Psoas muscle (tissue), 8 donors: ENCODE data around the gene RNU4-1. TPM values are rescaled to one million over a fixed set of nuclear protein-coding genes. Genes with fewer than 3 reads are reported as not detected.

Source experiments
- ATAC-seq, 4 donors: fragments of 200-7000 bp; cut with Tn5 transposase; one replicate each; pipeline ENCODE4 v1.9.1; 2020; ENCODE audit warnings: moderate library complexity in 3 of 4, mild to moderate bottlenecking in 2 of 4
- DNase-seq, 2 donors: peaks; one replicate each; pipeline ENCODE4 v3.0.0-alpha.2; 2020
- H3K27ac ChIP-seq: fragments of 200-600 bp; one replicate; pipeline ENCODE4 v1.8.0; 2022
- H3K27me3 ChIP-seq, 3 donors: fragments of 200-600 bp in 1 of 3; one replicate each; pipeline versions ENCODE4 v1.6.1 to v1.8.0; 2013 to 2022; ENCODE audit warnings: low read length in 2 of 3, mild to moderate bottlenecking in 2 of 3, moderate library complexity in 1 of 3; ENCODE audit not compliant: insufficient read depth in 3 of 3
- H3K36me3 ChIP-seq, 2 donors: fragments of 200-600 bp in 1 of 2; one replicate each; pipeline versions ENCODE4 v1.6.1 to v1.8.0; 2013 to 2022; ENCODE audit warnings: low read depth in 1 of 2, mild to moderate bottlenecking in 1 of 2, moderate library complexity in 1 of 2; ENCODE audit not compliant: insufficient read depth in 1 of 2
- H3K4me1 ChIP-seq: fragments of 200-600 bp; one replicate; pipeline ENCODE4 v1.8.0; 2022
- H3K4me3 ChIP-seq: fragments of 200-600 bp; one replicate; pipeline ENCODE4 v1.8.0; 2022; ENCODE audit warnings: mild to moderate bottlenecking
- H3K9me3 ChIP-seq: fragments of 200-600 bp; one replicate; pipeline ENCODE4 v1.8.0; 2022
- CTCF ChIP-seq: fragments of 200-600 bp; IDR thresholded peaks from one replicate; pipeline ENCODE4 v1.8.0; 2022; ENCODE audit warnings: antibody characterized with exemption
- WGBS, 3 donors: extraction: QIAGEN DNeasy Blood & Tissue Kit; methylation state at CpG; one replicate each; pipeline versions ENCODE4 v1.1.6 to v1.1.7; 2013; 5-methylcytosine and 5-hydroxymethylcytosine counted together
- intact Hi-C, 2 donors: fragments of 100-400 bp; cut with DNase I; formaldehyde crosslinking; loops; one replicate each; pipeline versions ENCODE4 v1.11.0 to v1.14.2; 2022
- polyA plus RNA-seq, 3 donors: library from polyadenylated mRNA; stranded (reverse); fragments of 200-250 nt; gene quantifications; one replicate each; pipeline ENCODE4 v1.2.3, GENCODE V29; 2013
- total RNA-seq, 4 donors: library from RNA; stranded (reverse); fragmentation: NEBNext Ultra II Directional in 2 of 4; extraction: Animal tissue kit (Norgen Biotek cat#: 25700) in 2 of 4; gene quantifications; one replicate each; pipeline versions ENCODE4 v1.2.1 to v1.2.4, GENCODE V29; 2021 to 2023
- donor health status: healthy with polysubstance abuse.
- donor health status: DM: no; HTN: no; CAD: no; lungs with moderate emphysema.
- donor health status: Bipolar disorder and iron deficiency.
- donor health status: healthy.
- donor health status: DM: yes; HTN: yes; CAD: no.
- donor health status: DM: no; HTN: no; CAD: no.
- donor health status: DM: no; HTN: no; CAD: no.
- donor health status: DM: yes; HTN: yes; CAD: no.

RNU4-1 gene
- total and polyA plus RNA-seq, 7 donors = 1,144 to 3,144 (median 2,601) TPM; not detected in 3

DNA sequence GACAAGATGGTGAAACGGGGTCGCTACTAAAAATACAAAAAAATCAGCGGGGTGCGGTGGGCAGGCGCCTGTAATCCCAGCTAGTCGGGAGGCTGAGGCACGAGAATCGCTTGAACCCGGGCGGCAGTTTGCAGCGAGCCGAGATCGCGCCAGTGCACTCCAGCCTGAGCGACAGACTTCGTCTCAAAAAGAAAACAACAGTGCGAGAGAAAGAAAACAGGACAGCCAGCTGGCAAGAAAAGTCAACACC is 701 bp downstream of the RNU4-1 start:
- Histone ChIP-seq H3K36me3 (no peaks in the 10 kb centered on the region), H3K27me3 (no peaks in the 10 kb centered on the region), H3K4me3 (peak overlapping the region; percentile 67), H3K4me1 (peaks cover 7% of the 10 kb centered on the region), H3K9me3 (no peaks in the 10 kb centered on the region), H3K27ac (peak overlapping the region; percentile 97)
- TF ChIP-seq CTCF = no peak
- DNase-seq (no peak), ATAC-seq (peak in 3 of 4 donors; percentile 9 to 25 (median 18))
- 0 to 1% (median 0%) methylated on average over 17 of the region's 17 CpGs for WGBS, 3 donors
- intact Hi-C loops = loop anchor here in 1 of 2 donors (2.0 kb wide), 1 partner anchor 62 kb away; no protein-coding TSS in a partner anchor

DNA sequence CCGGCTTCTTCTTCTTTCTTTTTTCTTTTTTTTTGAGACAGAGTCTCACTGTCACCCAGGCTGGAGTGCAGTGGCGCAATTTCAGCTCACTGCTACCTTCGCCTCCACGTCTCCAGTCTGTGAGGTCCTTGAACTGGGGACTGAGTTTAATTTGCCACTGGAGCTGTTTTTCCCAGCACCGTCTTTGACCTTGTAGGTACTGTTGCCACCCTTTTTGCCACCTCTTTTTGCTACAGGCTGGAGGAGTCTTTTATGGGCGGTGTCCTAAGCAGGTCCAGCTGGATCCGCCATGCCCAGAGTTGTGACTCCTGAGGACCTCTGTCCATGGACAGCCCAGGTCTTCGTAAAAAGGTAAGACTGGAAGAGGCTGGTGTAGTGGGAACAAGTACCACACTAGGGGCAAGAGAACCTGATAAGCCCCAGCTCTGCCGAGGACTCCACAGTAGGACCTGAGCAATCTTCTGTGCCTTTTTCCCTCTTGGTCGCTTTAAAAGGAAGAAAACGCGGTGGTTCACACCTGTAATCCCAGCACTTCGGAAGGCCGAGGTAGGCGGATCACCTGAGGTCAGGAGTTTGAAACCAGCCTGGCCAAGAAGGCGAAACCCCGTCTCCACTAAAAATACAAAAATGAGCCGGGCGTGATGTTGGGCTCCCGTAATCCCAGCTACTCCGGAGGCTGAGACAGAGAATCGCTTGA is 2.3 kb downstream of the RNU4-1 start:
- peak in 1 of 2 donors; percentile 51 for DNase-seq
- no peaks in the 10 kb centered on the region for H3K36me3 ChIP-seq
- intact Hi-C loops = no loop called here

GRCh38 chr12:120287491-120287890 is 5.5 kb downstream of the RNU4-1 start:
- Histone ChIP-seq H3K36me3 (no peaks in the 10 kb centered on the region), H3K27ac (no peak overlapping the region), H3K9me3 (no peaks in the 10 kb centered on the region), H3K4me3 (no peak overlapping the region), H3K27me3 (no peaks in the 10 kb centered on the region), H3K4me1 (peaks cover 3% of the 10 kb centered on the region)
- ATAC-seq = no peak
- 78 to 85% (median 79%) methylated on average over 12 of the region's 12 CpGs for WGBS, 3 donors
- DNase-seq = peak in 1 of 2 donors; percentile 23
- intact Hi-C loops = no loop called here
- no peak for TF ChIP-seq CTCF

More for the DNA sequence above, 2.3 kb downstream of the RNU4-1 start:
- 16 to 19% (median 18%) methylated on average over 22 of the region's 22 CpGs for WGBS, 3 donors
- Histone ChIP-seq H3K9me3 (no peaks in the 10 kb centered on the region), H3K27ac (peak overlapping the region; percentile 97), H3K27me3 (no peaks in the 10 kb centered on the region), H3K4me1 (peaks cover 7% of the 10 kb centered on the region), H3K4me3 (peak overlapping the region; percentile 67)
- no peak for TF ChIP-seq CTCF
- ATAC-seq = peak; percentile 5 to 9 (median 6)

GRCh38 chr12:120286768-120287490 is 6.1 kb downstream of the RNU4-1 start:
- Histone ChIP-seq H3K4me1 (peaks cover 3% of the 10 kb centered on the region), H3K9me3 (no peaks in the 10 kb centered on the region), H3K27me3 (no peaks in the 10 kb centered on the region), H3K36me3 (no peaks in the 10 kb centered on the region), H3K27ac (no peak overlapping the region), H3K4me3 (no peak overlapping the region)
- no peak for TF ChIP-seq CTCF
- ATAC-seq = no peak
- intact Hi-C loops = no loop called here
- DNase-seq = no peak
- 56 to 68% (median 61%) methylated on average over 7 of the region's 7 CpGs for WGBS, 3 donors
